SU-DHL-6 (cell line): Measurements from ENCODE around the gene CERK.

Experiments
- EZH2phosphoT487 ChIP-seq: fragments of 200-600 bp; sonication (generic), shearing (Covaris generic); conservative IDR thresholded peaks from 2 replicates; pipeline ENCODE4 v1.6.1; 2018; ENCODE audit warnings: mild to moderate bottlenecking, antibody characterized with exemption, low read length, moderate library complexity, mixed read lengths
- TF ChIP-seq, protein P1 (sequence below): fragments of 200-600 bp; sonication (generic); IDR thresholded peaks from one replicate; pipeline ENCODE4 v1.5.1; 2017; ENCODE audit warnings: antibody characterized with exemption, mild to moderate bottlenecking, low read length, moderate library complexity; ENCODE audit not compliant: insufficient read depth, poor library complexity, severe bottlenecking

DNA sequence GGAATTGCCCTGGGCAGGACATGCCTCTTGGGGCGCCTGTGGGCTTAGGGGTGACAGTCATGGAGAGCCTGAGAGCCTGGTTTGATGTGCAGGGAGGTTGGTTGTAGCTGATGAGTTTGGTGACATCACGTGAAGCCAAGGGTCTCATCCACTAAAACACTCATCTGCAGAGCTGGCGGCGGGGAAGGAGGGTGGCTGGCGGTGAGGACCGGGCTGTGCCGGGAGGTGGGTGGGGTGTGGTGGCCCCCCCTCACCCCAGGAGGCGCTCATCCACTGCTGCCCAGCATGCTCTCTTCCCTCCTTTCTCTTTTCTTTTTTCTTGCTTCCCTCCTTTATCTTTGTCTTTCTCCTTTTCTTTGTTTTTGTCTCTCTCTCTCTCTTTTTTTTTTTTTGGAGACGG lies 68.9 kb downstream of the CERK start:
- TF ChIP-seq, protein P1, sequence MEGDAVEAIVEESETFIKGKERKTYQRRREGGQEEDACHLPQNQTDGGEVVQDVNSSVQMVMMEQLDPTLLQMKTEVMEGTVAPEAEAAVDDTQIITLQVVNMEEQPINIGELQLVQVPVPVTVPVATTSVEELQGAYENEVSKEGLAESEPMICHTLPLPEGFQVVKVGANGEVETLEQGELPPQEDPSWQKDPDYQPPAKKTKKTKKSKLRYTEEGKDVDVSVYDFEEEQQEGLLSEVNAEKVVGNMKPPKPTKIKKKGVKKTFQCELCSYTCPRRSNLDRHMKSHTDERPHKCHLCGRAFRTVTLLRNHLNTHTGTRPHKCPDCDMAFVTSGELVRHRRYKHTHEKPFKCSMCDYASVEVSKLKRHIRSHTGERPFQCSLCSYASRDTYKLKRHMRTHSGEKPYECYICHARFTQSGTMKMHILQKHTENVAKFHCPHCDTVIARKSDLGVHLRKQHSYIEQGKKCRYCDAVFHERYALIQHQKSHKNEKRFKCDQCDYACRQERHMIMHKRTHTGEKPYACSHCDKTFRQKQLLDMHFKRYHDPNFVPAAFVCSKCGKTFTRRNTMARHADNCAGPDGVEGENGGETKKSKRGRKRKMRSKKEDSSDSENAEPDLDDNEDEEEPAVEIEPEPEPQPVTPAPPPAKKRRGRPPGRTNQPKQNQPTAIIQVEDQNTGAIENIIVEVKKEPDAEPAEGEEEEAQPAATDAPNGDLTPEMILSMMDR: no peak
- no peak for TF ChIP-seq EZH2phosphoT487
